ENCODE data around the gene LCAT. TPM values are rescaled to one million over a fixed set of nuclear protein-coding genes. Genes with fewer than 3 reads are reported as not detected.

LCAT gene
- total RNA-seq, 1 experiment from 2014 or later = 17.8 TPM

DNA sequence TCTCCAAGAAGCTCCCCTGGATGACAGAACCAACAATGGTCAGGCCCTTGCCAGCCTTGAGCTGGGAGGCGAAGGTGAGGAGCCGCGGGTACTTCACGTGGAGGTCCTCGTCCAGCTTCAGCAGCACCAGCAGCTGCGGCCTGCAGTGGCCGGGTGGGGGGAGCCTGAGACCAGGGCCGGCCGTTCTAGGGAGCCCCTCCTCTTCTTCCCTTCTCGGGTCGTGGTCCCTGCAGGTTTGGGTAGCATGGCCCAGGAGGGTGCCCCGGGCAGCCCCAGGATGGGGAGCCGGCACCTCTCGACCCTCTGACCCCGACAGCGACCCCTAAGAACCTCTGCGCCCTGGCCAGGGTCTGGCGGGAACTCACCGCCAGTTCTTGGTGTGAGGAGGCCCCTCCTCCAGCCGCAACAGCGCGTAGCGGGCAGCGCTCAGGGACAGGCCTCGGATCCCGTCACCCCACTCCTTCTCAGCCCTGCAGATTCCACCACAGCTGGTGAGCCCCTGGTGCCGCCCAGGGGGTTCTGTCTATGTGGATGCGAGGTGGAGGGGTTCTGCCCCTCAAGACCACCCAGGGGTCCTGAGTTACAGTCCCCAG lies 3.1 kb upstream of the LCAT start:
- Histone ChIP-seq H3K56ac (ENCODE audit: insufficient read length, low read depth, low read length) (no peak overlapping the region), H3K4me1 (ENCODE audit: insufficient read depth, low read length) (no peaks in the 10 kb centered on the region), H2BK15ac (ENCODE audit: low read depth, low read length) (no peak overlapping the region), H3K27ac (ENCODE audit: insufficient read length, low read depth, low read length) (no peak overlapping the region), H3K4me2 (ENCODE audit: insufficient read depth, insufficient read length, low read length) (no peak overlapping the region), H2BK120ac (ENCODE audit: low read depth, low read length, poor library complexity, severe bottlenecking) (no peak overlapping the region), H4K5ac (ENCODE audit: insufficient read length, low read depth, low read length) (no peak overlapping the region), H2BK12ac (ENCODE audit: insufficient read length, low read depth, low read length) (no peak overlapping the region), H3K9ac (ENCODE audit: extremely low read depth, insufficient read length, low read length) (no peak overlapping the region), H3K4ac (ENCODE audit: low read depth, low read length) (no peak overlapping the region), H3K9me3 (ENCODE audit: control insufficient read depth, low read depth, low read length) (no peaks in the 10 kb centered on the region), H3K14ac (ENCODE audit: insufficient read depth, low read length) (no peak overlapping the region), H3K23ac (ENCODE audit: insufficient read length, low read depth, low read length) (no peak overlapping the region), H4K91ac (ENCODE audit: insufficient read length, low read depth, low read length) (no peak overlapping the region), H2BK20ac (ENCODE audit: low read depth, low read length, poor library complexity, severe bottlenecking) (no peak overlapping the region), H2AFZ (ENCODE audit: low read length) (no peak overlapping the region), H3K27me3 (ENCODE audit: insufficient read depth, low read length) (no peaks in the 10 kb centered on the region), H3T11ph (ENCODE audit: low read length) (no peak overlapping the region), H3K23me2 (ENCODE audit: insufficient read length, low read depth, low read length, poor library complexity, severe bottlenecking) (no peaks in the 10 kb centered on the region), H2AK5ac (ENCODE audit: insufficient read length, low read length) (no peak overlapping the region), H4K8ac (replicated peaks; ENCODE audit: insufficient read length, low read depth, low read length) (no peak overlapping the region), H3K79me1 (ENCODE audit: insufficient read depth, low read depth, low read length, poor library complexity, severe bottlenecking) (no peaks in the 10 kb centered on the region), H4K20me1 (ENCODE audit: control insufficient read depth, insufficient read depth, insufficient read length) (no peaks in the 10 kb centered on the region), H2BK5ac (ENCODE audit: insufficient read length, low read length) (no peak overlapping the region), H3K79me2 (ENCODE audit: insufficient read depth, low read length) (no peaks in the 10 kb centered on the region), H3K18ac (ENCODE audit: insufficient read length, low read depth, low read length) (no peak overlapping the region)
- Mint-ChIP-seq H3K9me3 (no peaks in the 10 kb centered on the region), H3K4me3 (no peak overlapping the region), H3K4me1 (peaks cover 0 to 10% of the 10 kb centered on the region in 2 experiments; a peak in 1 of 4 replicates), H3K27ac (no peak overlapping the region), H3K27me3 (ENCODE audit: low read depth) (no peaks in the 10 kb centered on the region), H3K36me3 (ENCODE audit: insufficient read depth in 1 of 3, low read depth in 3 of 3) (peaks cover 15 to 67% (median 42%) of the 10 kb centered on the region in 3 experiments; a peak in 6 of 7 replicates)
- WGBS (ENCODE audit: extremely low coverage, insufficient read length, low lambda C conversion rate) = no CpG with 5 or more reads among the region's 28 CpGs
- no peak for DNase-seq
- TF ChIP-seq, protein P1, sequence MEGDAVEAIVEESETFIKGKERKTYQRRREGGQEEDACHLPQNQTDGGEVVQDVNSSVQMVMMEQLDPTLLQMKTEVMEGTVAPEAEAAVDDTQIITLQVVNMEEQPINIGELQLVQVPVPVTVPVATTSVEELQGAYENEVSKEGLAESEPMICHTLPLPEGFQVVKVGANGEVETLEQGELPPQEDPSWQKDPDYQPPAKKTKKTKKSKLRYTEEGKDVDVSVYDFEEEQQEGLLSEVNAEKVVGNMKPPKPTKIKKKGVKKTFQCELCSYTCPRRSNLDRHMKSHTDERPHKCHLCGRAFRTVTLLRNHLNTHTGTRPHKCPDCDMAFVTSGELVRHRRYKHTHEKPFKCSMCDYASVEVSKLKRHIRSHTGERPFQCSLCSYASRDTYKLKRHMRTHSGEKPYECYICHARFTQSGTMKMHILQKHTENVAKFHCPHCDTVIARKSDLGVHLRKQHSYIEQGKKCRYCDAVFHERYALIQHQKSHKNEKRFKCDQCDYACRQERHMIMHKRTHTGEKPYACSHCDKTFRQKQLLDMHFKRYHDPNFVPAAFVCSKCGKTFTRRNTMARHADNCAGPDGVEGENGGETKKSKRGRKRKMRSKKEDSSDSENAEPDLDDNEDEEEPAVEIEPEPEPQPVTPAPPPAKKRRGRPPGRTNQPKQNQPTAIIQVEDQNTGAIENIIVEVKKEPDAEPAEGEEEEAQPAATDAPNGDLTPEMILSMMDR (conservative IDR thresholded peaks at IDR 0.05) = no peak

All from H9 (cell line).